SK-N-SH treated with all-trans-retinoic acid at 6 μM for 48 hours (cell line): ENCODE results near the gene PCNX4.

ENCODE experiments used
- BACH2 ChIP-seq: fragments of 250-450 bp; sonication (Bioruptor Pico); IDR thresholded peaks from 2 replicates; pipeline ENCODE4 v1.9.0; 2021; ENCODE audit warnings: mild to moderate bottlenecking, borderline replicate concordance
- CREB5 ChIP-seq: fragments of 250-450 bp; sonication (Bioruptor Pico); IDR thresholded peaks from 2 replicates; pipeline ENCODE4 v1.5.1; 2020; ENCODE audit warnings: low read depth, mild to moderate bottlenecking, moderate library complexity
- ISL1 ChIP-seq: fragments of 250-450 bp; sonication (Bioruptor Pico); IDR thresholded peaks from 2 replicates; pipeline ENCODE4 v2.1.2; 2022; ENCODE audit warnings: mild to moderate bottlenecking, moderate library complexity
- PATZ1 ChIP-seq: fragments of 250-450 bp; sonication (Bioruptor Pico); IDR thresholded peaks from 2 replicates; pipeline ENCODE4 v1.8.0; 2020; ENCODE audit warnings: mild to moderate bottlenecking, moderate library complexity, borderline replicate concordance
- PPARA ChIP-seq: fragments of 250-450 bp; sonication (Bioruptor Pico); IDR thresholded peaks from 2 replicates; pipeline ENCODE4 v1.5.0; 2020; ENCODE audit warnings: mild to moderate bottlenecking, borderline replicate concordance
- RARB ChIP-seq: fragments of 250-450 bp; sonication (Bioruptor Pico); IDR thresholded peaks from 2 replicates; pipeline ENCODE4 v1.8.0; 2021; ENCODE audit warnings: mild to moderate bottlenecking, moderate library complexity
- ZFP3 ChIP-seq: fragments of 250-450 bp; sonication (Bioruptor Pico); IDR thresholded peaks from 2 replicates; pipeline ENCODE4 v1.5.0; 2020; ENCODE audit warnings: mild to moderate bottlenecking, moderate library complexity
- ZFP30 ChIP-seq: fragments of 450-650 bp; formaldehyde crosslinking; IDR thresholded peaks from 2 replicates; pipeline ENCODE4 v1.5.0; 2022; ENCODE audit warnings: mild to moderate bottlenecking, moderate library complexity

DNA sequence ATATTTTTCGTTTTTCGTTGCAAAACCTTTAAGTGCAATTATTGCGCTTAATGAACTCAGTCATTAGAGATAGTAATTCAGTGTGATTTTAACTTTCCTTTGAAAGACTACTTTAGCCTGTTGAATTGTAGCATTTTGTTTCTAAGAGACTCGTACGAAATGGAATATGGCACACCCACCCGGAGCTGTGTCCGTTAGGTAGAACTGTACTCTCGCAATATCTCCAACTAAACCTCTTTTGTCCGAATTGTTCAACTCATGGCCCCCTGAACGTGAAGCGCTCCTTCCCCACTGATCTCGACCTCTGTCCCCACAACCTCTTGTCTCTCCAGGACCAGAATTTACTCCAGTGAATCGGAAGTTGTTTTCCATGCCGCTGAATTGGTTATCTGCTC, 800 bp downstream of the PCNX4 start:
- no peak for TF ChIP-seq ZFP30 (CRISPR knock-in tag)
- no peak for TF ChIP-seq PATZ1
- no peak for TF ChIP-seq RARB (CRISPR knock-in tag)
- TF ChIP-seq ZFP3 (CRISPR knock-in tag): no peak
- no peak for TF ChIP-seq PPARA
- TF ChIP-seq BACH2 (CRISPR knock-in tag): no peak
- TF ChIP-seq ISL1 (CRISPR knock-in tag): no peak
- no peak for TF ChIP-seq CREB5 (CRISPR knock-in tag)
